ENCODE data around the gene QRICH2.
A peak's percentile ranks its signal among the peaks of the same experiment; 100 is the strongest.
"Not testable (repeated sequence)": the region's sequence is repeated elsewhere in the genome, so short reads cannot be mapped to it uniquely, and the experiment has no call there.

The QRICH2 gene

DNA sequence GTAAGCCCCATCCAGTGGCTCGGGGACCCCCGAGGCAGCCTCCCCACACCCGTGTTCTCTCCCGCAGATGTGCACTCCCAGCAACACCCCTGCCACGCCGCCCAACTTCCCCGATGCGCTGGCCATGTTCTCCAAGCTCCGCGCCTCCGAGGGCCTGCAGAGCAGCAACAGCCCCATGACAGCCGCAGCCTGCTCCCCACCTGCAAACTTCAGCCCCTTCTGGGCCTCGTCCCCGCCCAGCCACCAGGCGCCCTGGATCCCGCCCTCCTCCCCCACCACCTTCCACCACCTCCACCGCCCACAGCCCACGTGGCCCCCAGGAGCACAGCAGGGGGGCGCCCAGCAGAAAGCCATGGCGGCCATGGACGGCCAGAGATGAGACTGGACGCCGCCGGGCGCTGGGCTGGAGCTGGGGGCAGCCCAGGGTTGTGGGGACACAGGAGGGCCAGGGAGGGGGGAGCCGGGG is 37.9 kb downstream of the QRICH2 start:
- no peaks in the 10 kb centered on the region for H3K9me3 ChIP-seq
- H3K27me3 ChIP-seq: no peaks in the 10 kb centered on the region
- TF ChIP-seq, protein P1, sequence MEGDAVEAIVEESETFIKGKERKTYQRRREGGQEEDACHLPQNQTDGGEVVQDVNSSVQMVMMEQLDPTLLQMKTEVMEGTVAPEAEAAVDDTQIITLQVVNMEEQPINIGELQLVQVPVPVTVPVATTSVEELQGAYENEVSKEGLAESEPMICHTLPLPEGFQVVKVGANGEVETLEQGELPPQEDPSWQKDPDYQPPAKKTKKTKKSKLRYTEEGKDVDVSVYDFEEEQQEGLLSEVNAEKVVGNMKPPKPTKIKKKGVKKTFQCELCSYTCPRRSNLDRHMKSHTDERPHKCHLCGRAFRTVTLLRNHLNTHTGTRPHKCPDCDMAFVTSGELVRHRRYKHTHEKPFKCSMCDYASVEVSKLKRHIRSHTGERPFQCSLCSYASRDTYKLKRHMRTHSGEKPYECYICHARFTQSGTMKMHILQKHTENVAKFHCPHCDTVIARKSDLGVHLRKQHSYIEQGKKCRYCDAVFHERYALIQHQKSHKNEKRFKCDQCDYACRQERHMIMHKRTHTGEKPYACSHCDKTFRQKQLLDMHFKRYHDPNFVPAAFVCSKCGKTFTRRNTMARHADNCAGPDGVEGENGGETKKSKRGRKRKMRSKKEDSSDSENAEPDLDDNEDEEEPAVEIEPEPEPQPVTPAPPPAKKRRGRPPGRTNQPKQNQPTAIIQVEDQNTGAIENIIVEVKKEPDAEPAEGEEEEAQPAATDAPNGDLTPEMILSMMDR (IDR thresholded peaks at IDR 0.05): no peak
- peaks cover 0 to 70% (median 46%) of the 10 kb centered on the region in 4 donors for H3K4me1 ChIP-seq
- no peak overlapping the region for H3K4me3 ChIP-seq
- intact Hi-C loops (cut with DNase I; ENCODE audit: low total_unique reads): loop anchor here (10.0 kb wide), 1 partner anchor 365 kb away; the partner anchor contains the start of gene MRPL38
- H3K36me3 ChIP-seq: peaks cover 0 to 28% (median 24%) of the 10 kb centered on the region in 3 donors
- no peak overlapping the region for H3K27ac ChIP-seq
- no peak for DNase-seq

DNA sequence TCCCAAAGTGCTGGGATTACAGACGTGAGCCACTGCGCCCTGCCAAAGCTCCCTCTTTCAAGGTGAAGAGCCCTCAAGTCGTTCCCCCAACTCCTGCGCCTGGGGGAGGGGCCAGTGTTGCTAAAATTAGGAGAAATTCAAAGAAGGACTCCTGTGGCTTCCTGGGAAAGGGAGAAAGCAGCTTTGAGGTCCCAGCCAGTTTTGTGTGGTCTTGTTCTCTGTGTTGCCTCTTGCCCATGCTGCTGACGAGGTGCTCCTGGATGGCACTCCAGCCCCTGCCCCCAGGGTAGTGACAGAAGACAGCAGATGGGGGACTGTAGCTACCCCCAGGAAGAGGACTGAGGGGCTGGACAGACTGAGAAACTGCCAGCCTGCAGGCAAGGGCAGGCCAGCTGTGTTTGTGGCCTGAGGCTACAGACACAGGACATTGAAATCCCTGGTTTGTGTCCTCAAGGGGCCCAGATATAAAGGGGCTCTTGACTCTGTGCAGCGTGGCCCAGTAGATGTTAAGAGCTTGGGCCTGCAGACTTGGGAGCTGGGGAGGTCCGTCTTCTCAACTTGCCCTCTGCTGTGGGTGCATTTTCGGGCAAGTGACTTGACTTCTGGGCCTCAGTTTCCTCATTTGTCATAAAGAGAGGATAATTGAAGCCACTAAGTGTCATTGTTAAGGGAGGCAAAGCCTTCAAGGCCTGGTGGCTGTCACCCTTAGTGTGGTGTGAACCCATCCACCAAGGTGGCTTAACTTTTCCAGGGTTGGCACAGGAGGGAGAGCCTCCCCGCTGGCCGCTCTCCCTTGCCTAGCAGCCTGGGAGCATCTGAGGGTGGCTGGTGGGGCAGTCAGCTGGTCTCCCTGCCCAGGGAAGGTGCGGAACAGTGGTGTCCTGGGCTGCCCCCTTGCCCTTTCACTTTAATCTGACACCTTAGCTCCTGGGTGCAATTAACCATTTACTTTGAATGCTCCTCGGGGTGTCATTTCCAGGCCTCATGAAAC is 38.8 kb downstream of the QRICH2 start:
- no peaks in the 10 kb centered on the region for H3K27me3 ChIP-seq
- peaks cover 0 to 28% (median 24%) of the 10 kb centered on the region in 3 donors for H3K36me3 ChIP-seq
- intact Hi-C loops (cut with DNase I; ENCODE audit: low total_unique reads): no loop called here
- no peak overlapping the region for H3K27ac ChIP-seq
- peaks cover 0 to 73% (median 49%) of the 10 kb centered on the region in 4 donors for H3K4me1 ChIP-seq
- no peaks in the 10 kb centered on the region for H3K9me3 ChIP-seq
- DNase-seq: no peak
- TF ChIP-seq, protein P1 (IDR thresholded peaks at IDR 0.05): no peak
- H3K4me3 ChIP-seq: no peak overlapping the region

DNA sequence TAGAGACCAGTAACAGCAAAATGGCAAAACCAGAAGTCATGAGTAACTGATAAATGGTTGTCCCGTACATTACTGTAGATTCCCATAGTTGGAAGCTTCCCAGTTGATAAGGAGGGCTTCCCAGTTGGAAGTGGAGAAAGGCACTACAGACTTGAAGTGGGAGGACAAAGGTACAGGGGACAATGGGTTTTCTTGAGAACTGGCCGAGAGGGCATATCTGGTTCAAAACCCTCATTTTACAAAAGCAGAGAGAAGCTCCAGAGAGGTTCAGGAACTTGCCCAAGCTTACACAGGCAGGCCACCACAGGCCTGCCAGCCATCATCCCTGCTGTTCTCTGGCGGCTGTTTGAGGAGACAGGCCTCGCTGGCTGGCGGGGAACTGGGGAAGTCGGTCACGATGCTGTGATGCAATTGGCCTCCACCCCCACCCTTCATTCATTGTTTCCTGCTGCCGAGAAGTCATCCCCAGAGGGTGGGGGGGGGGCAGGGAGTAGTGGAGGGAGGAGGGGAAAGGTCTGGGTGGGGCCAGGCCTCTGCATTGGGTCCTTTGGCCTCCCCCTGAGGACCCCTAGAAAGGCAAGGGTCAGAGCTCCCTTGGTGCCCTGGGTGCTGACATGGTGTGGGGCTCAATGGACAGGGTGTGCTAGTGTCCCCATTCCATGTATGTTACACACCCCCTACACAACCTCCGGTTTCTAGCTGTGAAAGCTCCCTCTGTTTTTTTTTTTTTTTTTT is 39.9 kb downstream of the QRICH2 start:
- no peak overlapping the region for H3K4me3 ChIP-seq
- intact Hi-C loops (cut with DNase I; ENCODE audit: low total_unique reads): no loop called here

DNA sequence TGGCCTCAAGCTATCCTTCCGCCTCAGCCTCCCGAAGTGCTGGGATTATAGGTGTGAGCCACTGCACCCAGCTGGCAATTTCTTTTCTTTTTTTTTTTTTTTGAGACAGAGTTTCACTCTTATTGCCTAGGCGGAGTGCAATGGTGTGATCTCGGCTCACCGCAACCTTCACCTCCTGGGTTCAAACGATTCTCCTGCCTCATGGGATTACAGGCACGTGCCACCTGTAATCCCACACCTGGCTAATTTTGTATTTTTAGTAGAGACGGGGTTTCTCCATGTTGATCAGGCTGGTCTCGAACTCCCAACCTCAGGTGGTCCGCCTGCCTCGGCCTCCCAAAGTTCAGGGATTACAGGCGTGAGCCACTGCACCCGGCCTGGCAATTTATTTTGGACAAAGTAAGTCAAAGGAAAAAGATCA is 40.5 kb downstream of the QRICH2 start:
- H3K36me3 ChIP-seq: peaks cover 0 to 28% (median 24%) of the 10 kb centered on the region in 3 donors
- DNase-seq; H3K4me3 ChIP-seq; H3K9me3 ChIP-seq; H3K27me3 ChIP-seq; intact Hi-C loops (cut with DNase I; ENCODE audit: low total_unique reads): not testable (repeated sequence)
- peaks cover 0 to 71% (median 52%) of the 10 kb centered on the region in 4 donors for H3K4me1 ChIP-seq
- H3K27ac ChIP-seq: peak overlapping the region in 1 of 2 donors; percentile 85

More for the DNA sequence above, 39.9 kb downstream of the QRICH2 start:
- peak; percentile 86 to 89 for DNase-seq
- Histone ChIP-seq H3K27me3 (no peaks in the 10 kb centered on the region), H3K9me3 (no peaks in the 10 kb centered on the region), H3K27ac (no peak overlapping the region), H3K36me3 (peaks cover 0 to 28% (median 24%) of the 10 kb centered on the region in 3 donors), H3K4me1 (peaks cover 0 to 77% (median 53%) of the 10 kb centered on the region in 4 donors)
- TF ChIP-seq, protein P1 (IDR thresholded peaks at IDR 0.05): no peak

DNA sequence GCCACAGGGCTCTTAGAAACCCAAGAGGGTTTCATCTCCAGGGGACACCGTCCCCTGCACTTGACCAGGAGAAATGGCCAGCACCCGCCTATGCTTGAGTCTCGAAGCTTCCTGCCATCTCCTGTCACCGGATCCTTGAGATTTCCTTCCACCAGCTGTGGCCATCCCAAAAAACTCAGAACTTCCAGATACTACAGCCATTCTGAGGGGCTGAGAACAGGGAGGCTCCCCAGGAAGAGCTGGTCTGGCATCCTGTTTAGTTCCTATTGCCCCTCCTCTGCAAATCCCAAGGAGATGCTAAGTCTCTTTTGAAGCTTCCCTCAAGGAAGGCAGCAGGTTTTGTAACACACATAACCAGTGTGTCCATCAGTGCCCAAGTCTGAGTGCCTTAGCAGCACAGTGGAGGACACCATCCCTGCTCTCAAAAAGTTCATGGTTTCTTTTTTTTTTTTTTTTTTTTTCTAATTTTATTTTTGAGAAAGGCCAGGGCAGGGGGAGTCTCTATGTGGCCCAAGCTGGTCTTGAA is 41.0 kb downstream of the QRICH2 start:
- Histone ChIP-seq H3K4me1 (peaks cover 0 to 66% (median 47%) of the 10 kb centered on the region in 4 donors), H3K4me3 (peak overlapping the region; percentile 62 to 91), H3K36me3 (peaks cover 0 to 28% (median 24%) of the 10 kb centered on the region in 3 donors), H3K27me3 (no peaks in the 10 kb centered on the region), H3K9me3 (no peaks in the 10 kb centered on the region), H3K27ac (peak overlapping the region; percentile 77 to 85)
- intact Hi-C loops (cut with DNase I; ENCODE audit: low total_unique reads): no loop called here
- no peak for DNase-seq
- TF ChIP-seq, protein P1 (IDR thresholded peaks at IDR 0.05): no peak

All from tibial artery (tissue), 4 donors.